DOHH2 (cell line): ENCODE data around the gene DMRT1.

Experiments used
- H3F3A ChIP-seq: fragments of 200-600 bp; sonication (generic), shearing (Covaris generic); 2 replicates; pipeline ENCODE4 v1.6.0; 2016; ENCODE audit warnings: antibody characterized with exemption, mild to moderate bottlenecking; ENCODE audit not compliant: control insufficient read depth, insufficient read depth
- H3K27ac ChIP-seq: fragments of 200-600 bp; sonication (generic); 2 replicates; pipeline ENCODE4 v1.5.1; 2014; ENCODE audit warnings: low read depth, mild to moderate bottlenecking, low read length, moderate library complexity
- H3K27me3 ChIP-seq: fragments of 200-600 bp; sonication (generic); 2 replicates; pipeline ENCODE4 v1.6.1; 2014; ENCODE audit warnings: mild to moderate bottlenecking, low read length, mixed read lengths; ENCODE audit not compliant: control insufficient read depth
- H3K36me3 ChIP-seq: fragments of 200-600 bp; sonication (generic); 2 replicates; pipeline ENCODE4 v1.6.1; 2014; ENCODE audit warnings: mild to moderate bottlenecking, low read length, moderate library complexity, mixed read lengths; ENCODE audit not compliant: control insufficient read depth
- H3K4me1 ChIP-seq: fragments of 200-600 bp; sonication (generic); 2 replicates; pipeline ENCODE4 v1.6.1; 2014; ENCODE audit warnings: mild to moderate bottlenecking, low read length, mixed read lengths; ENCODE audit not compliant: control insufficient read depth
- H3K4me2 ChIP-seq: fragments of 200-600 bp; sonication (generic); 2 replicates; pipeline ENCODE4 v1.6.0; 2014; ENCODE audit warnings: mild to moderate bottlenecking, low read length, moderate library complexity
- H3K4me3 ChIP-seq: fragments of 200-600 bp; sonication (generic); 2 replicates; pipeline ENCODE4 v1.5.1; 2014; ENCODE audit warnings: mild to moderate bottlenecking, low read length, mixed read lengths
- H3K79me2 ChIP-seq: fragments of 200-600 bp; sonication (generic); 2 replicates; pipeline ENCODE4 v1.6.1; 2014; ENCODE audit warnings: mild to moderate bottlenecking, low read length, mixed read lengths; ENCODE audit not compliant: control insufficient read depth
- H3K9me2 ChIP-seq: fragments of 200-600 bp; sonication (generic); replicated peaks from 2 replicates; pipeline ENCODE4 v1.6.1; 2014; ENCODE audit warnings: mild to moderate bottlenecking, low read length, mixed read lengths; ENCODE audit not compliant: control insufficient read depth
- H3K9me3 ChIP-seq: fragments of 200-600 bp; sonication (generic); 2 replicates; pipeline ENCODE4 v1.6.1; 2014; ENCODE audit warnings: antibody characterized with exemption, low read length, mixed read lengths; ENCODE audit not compliant: control insufficient read depth, insufficient read depth
- H4K20me1 ChIP-seq: fragments of 200-600 bp; sonication (generic); 2 replicates; pipeline ENCODE4 v1.6.0; 2014; ENCODE audit warnings: low read depth, mild to moderate bottlenecking, antibody characterized with exemption, low read length, moderate library complexity; ENCODE audit not compliant: control insufficient read depth, insufficient read depth
- CTCF ChIP-seq: fragments of 200-600 bp; sonication (generic); IDR thresholded peaks from one replicate; pipeline ENCODE4 v1.5.1; 2014; ENCODE audit warnings: antibody characterized with exemption, mild to moderate bottlenecking, low read depth, low read length; ENCODE audit not compliant: poor library complexity, severe bottlenecking
- EZH2phosphoT487 ChIP-seq: fragments of 200-600 bp; sonication (generic); IDR thresholded peaks from 2 replicates; pipeline ENCODE4 v1.6.1; 2017; ENCODE audit warnings: borderline replicate concordance, mild to moderate bottlenecking, antibody characterized with exemption, low read length, moderate library complexity, mixed read lengths

DMRT1 gene

GRCh38 chr9:795869-796268, 45.6 kb upstream of the DMRT1 start:
- H3K27me3 ChIP-seq: no peaks in the 10 kb centered on the region
- no peaks in the 10 kb centered on the region for H4K20me1 ChIP-seq
- H3F3A ChIP-seq: no peaks in the 10 kb centered on the region
- TF ChIP-seq CTCF: no peak
- no peak for TF ChIP-seq EZH2phosphoT487
- no peaks in the 10 kb centered on the region for H3K79me2 ChIP-seq
- no peaks in the 10 kb centered on the region for H3K36me3 ChIP-seq
- no peak overlapping the region for H3K27ac ChIP-seq
- no peak overlapping the region for H3K4me2 ChIP-seq
- H3K9me2 ChIP-seq: no peaks in the 10 kb centered on the region
- no peak overlapping the region for H3K4me3 ChIP-seq
- H3K4me1 ChIP-seq: no peaks in the 10 kb centered on the region
- H3K9me3 ChIP-seq: no peaks in the 10 kb centered on the region

DNA sequence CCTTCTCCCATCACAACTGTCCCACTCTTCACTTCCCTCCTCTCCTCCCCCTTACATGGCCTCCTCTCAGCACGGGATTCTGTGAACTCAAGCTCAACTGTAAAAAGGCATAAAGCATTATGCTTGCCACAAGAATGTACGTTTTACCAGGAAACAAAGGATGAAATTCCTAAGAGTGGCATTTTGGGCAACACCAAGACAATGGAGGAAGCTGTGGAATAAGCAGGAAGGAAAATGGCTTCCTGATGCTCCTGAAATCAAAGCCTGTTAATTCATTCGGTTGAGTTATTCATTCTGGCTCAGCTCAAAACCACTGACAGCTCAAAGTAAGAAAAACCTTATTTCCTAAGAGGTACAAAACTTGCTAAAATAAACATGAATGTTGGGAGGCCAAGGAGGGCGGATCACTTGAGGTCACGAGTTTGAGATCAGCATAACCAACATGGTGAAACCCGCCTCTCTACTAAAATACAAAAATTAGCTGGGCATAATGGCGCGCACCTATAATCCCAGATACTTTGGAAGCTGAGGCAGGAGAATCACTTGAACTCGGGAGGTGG, 40.8 kb upstream of the DMRT1 start:
- Histone ChIP-seq H3K27ac (no peak overlapping the region), H3K79me2 (no peaks in the 10 kb centered on the region), H3K36me3 (no peaks in the 10 kb centered on the region), H3K9me3 (no peaks in the 10 kb centered on the region), H3K4me1 (no peaks in the 10 kb centered on the region), H3F3A (no peaks in the 10 kb centered on the region), H3K27me3 (0 out of 2 replicates have a peak, but pooled peaks cover 3% of the 10 kb centered on the region), H3K4me3 (no peak overlapping the region), H4K20me1 (no peaks in the 10 kb centered on the region), H3K9me2 (no peaks in the 10 kb centered on the region), H3K4me2 (no peak overlapping the region)
- no peak for TF ChIP-seq EZH2phosphoT487
- TF ChIP-seq CTCF: no peak

DNA sequence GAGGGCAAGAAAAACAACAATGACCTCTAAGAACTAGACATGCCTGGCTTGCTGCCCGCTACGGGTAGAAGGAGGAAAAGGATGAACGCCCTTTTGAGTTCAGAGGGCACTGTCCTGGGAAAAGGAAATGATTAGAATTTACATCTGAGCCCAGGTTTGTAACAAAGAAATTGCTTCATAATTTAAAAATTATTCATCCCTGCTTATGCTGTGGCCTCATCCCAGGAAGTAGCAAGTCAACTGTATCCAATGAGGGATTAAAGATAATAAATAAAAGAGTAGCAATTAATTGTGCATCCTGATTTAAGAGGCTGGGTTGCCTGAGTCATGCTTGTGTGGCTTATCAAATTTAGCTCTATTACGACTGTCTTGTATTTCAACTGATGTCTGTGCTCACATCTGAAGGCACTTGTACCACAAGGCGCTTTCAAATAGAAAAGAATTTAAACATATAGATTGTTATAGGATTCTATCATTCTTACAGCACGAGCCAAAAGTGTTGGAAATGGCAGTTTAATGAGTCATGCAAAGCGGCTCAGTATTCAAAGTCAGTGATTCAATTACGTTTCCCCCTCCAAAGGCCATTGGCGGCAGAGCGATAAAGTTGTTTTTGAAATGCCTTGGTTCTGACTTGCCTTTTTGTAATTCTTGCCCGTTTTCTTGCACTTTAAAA, 40.0 kb upstream of the DMRT1 start:
- no peaks in the 10 kb centered on the region for H3K79me2 ChIP-seq
- no peaks in the 10 kb centered on the region for H3F3A ChIP-seq
- no peak overlapping the region for H3K4me3 ChIP-seq
- no peaks in the 10 kb centered on the region for H3K9me3 ChIP-seq
- no peaks in the 10 kb centered on the region for H3K9me2 ChIP-seq
- no peaks in the 10 kb centered on the region for H3K4me1 ChIP-seq
- no peaks in the 10 kb centered on the region for H3K36me3 ChIP-seq
- no peak for TF ChIP-seq EZH2phosphoT487
- TF ChIP-seq CTCF: no peak
- 0 out of 2 replicates have a peak, but pooled peaks cover 3% of the 10 kb centered on the region for H3K27me3 ChIP-seq
- H3K4me2 ChIP-seq: no peak overlapping the region
- no peak overlapping the region for H3K27ac ChIP-seq
- no peaks in the 10 kb centered on the region for H4K20me1 ChIP-seq
